Measurements from ENCODE around the gene KIAA0319L. TPM values are rescaled to one million over a fixed set of nuclear protein-coding genes. Genes with fewer than 3 reads are reported as not detected.
A peak's percentile ranks its signal among the peaks of the same experiment; 100 is the strongest.

Gene KIAA0319L
- total RNA-seq, 6 experiments from 2014 or later, result 30.5 to 39.0 (median 31.8) TPM

GRCh38 chr1:35574655-35575415 is 17.6 kb upstream of the KIAA0319L start:
- H3K4me1 Mint-ChIP-seq (ENCODE audit: low read depth), result peaks cover 41% of the 10 kb centered on the region
- no peaks in the 10 kb centered on the region for H3K9me3 Mint-ChIP-seq
- peaks cover 26% of the 10 kb centered on the region for H3K27me3 Mint-ChIP-seq (ENCODE audit: insufficient read depth)
- no peak for DNase-seq
- no peak overlapping the region for H3K27ac Mint-ChIP-seq
- no peak overlapping the region for H3K4me3 Mint-ChIP-seq
- no peaks in the 10 kb centered on the region for H3K36me3 Mint-ChIP-seq (ENCODE audit: low read depth)
- no peak for TF ChIP-seq CTCF (IDR thresholded peaks at IDR 0.05)

GRCh38 chr1:35574125-35574654 is 17.0 kb upstream of the KIAA0319L start:
- H3K4me3 Mint-ChIP-seq, result no peak overlapping the region
- peaks cover 26% of the 10 kb centered on the region for H3K27me3 Mint-ChIP-seq (ENCODE audit: insufficient read depth)
- peaks cover 47% of the 10 kb centered on the region for H3K4me1 Mint-ChIP-seq (ENCODE audit: low read depth)
- no peaks in the 10 kb centered on the region for H3K36me3 Mint-ChIP-seq (ENCODE audit: low read depth)
- no peaks in the 10 kb centered on the region for H3K9me3 Mint-ChIP-seq
- H3K27ac Mint-ChIP-seq, result no peak overlapping the region
- no peak for TF ChIP-seq CTCF (IDR thresholded peaks at IDR 0.05)
- DNase-seq, result no peak

- H3K27ac Mint-ChIP-seq, result no peak within 1 kb of the TSS
- H3K4me3 Mint-ChIP-seq, result peak within 1 kb of the TSS; percentile 51; the same call in 1 of the 2 replicates
- peaks cover 26% of the 10 kb centered on the region for H3K27me3 Mint-ChIP-seq (ENCODE audit: insufficient read depth)
- H3K4me1 Mint-ChIP-seq (ENCODE audit: low read depth), result peaks cover 54% of the 10 kb centered on the region
- no peak for TF ChIP-seq CTCF (IDR thresholded peaks at IDR 0.05)
- no peak for DNase-seq
- no peaks in the 10 kb centered on the region for H3K9me3 Mint-ChIP-seq
- no peaks in the 10 kb centered on the region for H3K36me3 Mint-ChIP-seq (ENCODE audit: low read depth)
Observed at GRCh38 chr1:35573198-35574124, 16.3 kb upstream of the KIAA0319L start, which contains the start of gene TFAP2E. Gene TFAP2E, plus strand, starts transcription at chr1:35573314. Its CDS starts 264 bp downstream, at chr1:35573578.

GRCh38 chr1:35572296-35572695 is 15.1 kb upstream of the KIAA0319L start:
- H3K27me3 Mint-ChIP-seq (ENCODE audit: insufficient read depth), result peaks cover 26% of the 10 kb centered on the region
- H3K4me3 Mint-ChIP-seq, result no peak overlapping the region; the same call in 1 of the 2 replicates

More at GRCh38 chr1:35572296-35572695, 15.1 kb upstream of the KIAA0319L start:
- DNase-seq, result no peak
- H3K9me3 Mint-ChIP-seq, result no peaks in the 10 kb centered on the region
- H3K36me3 Mint-ChIP-seq (ENCODE audit: low read depth), result no peaks in the 10 kb centered on the region
- H3K27ac Mint-ChIP-seq, result no peak overlapping the region
- peaks cover 57% of the 10 kb centered on the region for H3K4me1 Mint-ChIP-seq (ENCODE audit: low read depth)
- TF ChIP-seq CTCF (IDR thresholded peaks at IDR 0.05), result no peak

Data from HFFc6 (cell line).